Common myeloid progenitor, CD34-positive (primary cell): ENCODE results near the gene KRT28. TPM values are rescaled to one million over a fixed set of nuclear protein-coding genes. Genes with fewer than 3 reads are reported as not detected.

Experiments used
- CTCF ChIA-PET: fragments of 350-600 bp; sonication (Branson Sonifier 250); formaldehyde crosslinking; loops from one replicate; lab custom pipeline; 2021; ENCODE audit warnings: antibody characterized with exemption; lab: Charles Lee
- POLR2A ChIA-PET: fragments of 350-600 bp; sonication (Branson Sonifier 250); formaldehyde crosslinking; loops from one replicate; lab custom pipeline; 2021; ENCODE audit warnings: antibody characterized with exemption; lab: Charles Lee
- DNase-seq, 3 donors: peaks; one replicate each; pipeline versions ENCODE4 v3.0.0 to v3.0.0-alpha.2; 2013
- H3K27ac ChIP-seq, 2 experiments: 1 replicate in 1 of 2; 2 replicates in 1 of 2; pipeline ENCODE4 v1.7.0; 2013; ENCODE audit warnings: inconsistent platforms in 2 of 2, low read length in 2 of 2, mild to moderate bottlenecking in 2 of 2, low read depth in 1 of 2, moderate library complexity in 1 of 2; ENCODE audit not compliant: severe bottlenecking in 2 of 2, insufficient read depth in 1 of 2, poor library complexity in 1 of 2
- H3K27me3 ChIP-seq, 5 experiments: replicated peaks in 2 of 5; 1 replicate in 3 of 5; 2 replicates in 2 of 5; pipeline versions ENCODE4 v1.6.1 to v1.7.0; 2013; ENCODE audit warnings: low read length in 4 of 5, mild to moderate bottlenecking in 2 of 5, moderate library complexity in 2 of 5, inconsistent platforms in 1 of 5; ENCODE audit not compliant: insufficient read depth in 5 of 5, control insufficient read depth in 4 of 5
- H3K36me3 ChIP-seq, 4 experiments: 1 replicate in 2 of 4; 2 replicates in 2 of 4; pipeline versions ENCODE4 v1.6.1 to v1.7.0; 2013; ENCODE audit warnings: low read length in 3 of 4, control low read depth in 1 of 4, mild to moderate bottlenecking in 1 of 4; ENCODE audit not compliant: control insufficient read depth in 4 of 4, insufficient read depth in 4 of 4
- H3K4me1 ChIP-seq, 4 experiments: 1 replicate in 3 of 4; 2 replicates in 1 of 4; pipeline versions ENCODE4 v1.6.1 to v1.7.1; 2013; ENCODE audit warnings: low read length in 3 of 4, mild to moderate bottlenecking in 3 of 4, control low read depth in 1 of 4, inconsistent platforms in 1 of 4, moderate library complexity in 1 of 4; ENCODE audit not compliant: control insufficient read depth in 4 of 4, insufficient read depth in 4 of 4; ENCODE audit errors: control extremely low read depth in 1 of 4
- H3K4me3 ChIP-seq, 7 experiments: 1 replicate in 4 of 7; 2 replicates in 3 of 7; pipeline versions ENCODE4 v1.5.1 to v1.7.0; 2013; ENCODE audit warnings: mild to moderate bottlenecking in 7 of 7, low read length in 6 of 7, moderate library complexity in 6 of 7, inconsistent platforms in 2 of 7, low read depth in 2 of 7, control low read depth in 1 of 7; ENCODE audit not compliant: insufficient read depth in 4 of 7, control insufficient read depth in 1 of 7; ENCODE audit errors: extremely low read depth in 1 of 7
- H3K9me3 ChIP-seq, 5 experiments: 1 replicate in 4 of 5; 2 replicates in 1 of 5; pipeline versions ENCODE4 v1.6.1 to v1.7.1; 2013; ENCODE audit warnings: low read length in 4 of 5, mild to moderate bottlenecking in 2 of 5, inconsistent platforms in 1 of 5, low read depth in 1 of 5, moderate library complexity in 1 of 5; ENCODE audit not compliant: control insufficient read depth in 4 of 5, insufficient read depth in 2 of 5; ENCODE audit errors: control extremely low read depth in 1 of 5
- WGBS: methylation state at CpG from one replicate; pipeline ENCODE4 v1.1.5; 2013; ENCODE audit not compliant: insufficient coverage; 5-methylcytosine and 5-hydroxymethylcytosine counted together
- polyA plus RNA-seq: library from polyadenylated mRNA; unstranded; fragments of 120-200 nt; gene quantifications from one replicate; pipeline ENCODE4 v1.2.1, GENCODE V29; 2013

KRT28 gene, protein sequence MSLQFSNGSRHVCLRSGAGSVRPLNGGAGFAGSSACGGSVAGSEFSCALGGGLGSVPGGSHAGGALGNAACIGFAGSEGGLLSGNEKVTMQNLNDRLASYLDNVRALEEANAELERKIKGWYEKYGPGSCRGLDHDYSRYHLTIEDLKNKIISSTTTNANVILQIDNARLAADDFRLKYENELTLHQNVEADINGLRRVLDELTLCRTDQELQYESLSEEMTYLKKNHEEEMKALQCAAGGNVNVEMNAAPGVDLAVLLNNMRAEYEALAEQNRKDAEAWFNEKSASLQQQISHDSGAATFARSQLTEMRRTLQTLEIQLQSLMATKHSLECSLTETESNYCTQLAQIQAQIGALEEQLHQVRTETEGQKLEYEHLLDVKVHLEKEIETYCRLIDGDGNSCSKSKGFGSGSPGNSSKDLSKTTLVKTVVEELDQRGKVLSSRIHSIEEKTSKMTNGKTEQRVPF
- polyA plus RNA-seq = not detected

DNA sequence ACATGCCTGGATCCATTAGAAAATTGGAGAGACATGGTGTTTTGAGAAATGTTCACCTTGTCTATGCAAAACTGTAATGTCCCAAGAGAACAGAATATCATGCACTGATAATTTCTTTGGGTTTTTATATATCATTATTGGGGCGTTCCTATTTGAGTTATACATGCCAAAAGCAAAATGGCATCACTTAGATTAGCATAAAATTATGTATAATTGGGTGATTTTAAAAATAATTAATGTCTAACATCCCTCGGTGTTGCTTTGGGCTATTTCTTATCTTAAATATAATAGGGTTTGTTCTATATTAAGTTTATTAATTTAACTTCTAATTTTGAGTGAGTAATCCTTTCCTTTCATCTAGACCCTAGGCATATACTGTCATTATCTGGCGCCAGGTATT is at the start of gene KRT28:
Gene KRT28, minus strand, starts transcription at position 101 of the 400 bp plus-strand sequence. Its CDS starts 66 bp downstream, at position 35.
- Histone ChIP-seq H3K27me3 (peaks cover 14 to 72% (median 28%) of the 10 kb centered on the region in 5 experiments), H3K4me1 (no peaks in the 10 kb centered on the region), H3K27ac (no peak within 1 kb of the TSS), H3K9me3 (no peaks in the 10 kb centered on the region), H3K36me3 (no peaks in the 10 kb centered on the region), H3K4me3 (no peak within 1 kb of the TSS)
- no peak for DNase-seq
- ChIA-PET POLR2A (no interaction called here), CTCF (no interaction called here)
- WGBS = no CpG with 5 or more reads among the region's 3 CpGs

DNA sequence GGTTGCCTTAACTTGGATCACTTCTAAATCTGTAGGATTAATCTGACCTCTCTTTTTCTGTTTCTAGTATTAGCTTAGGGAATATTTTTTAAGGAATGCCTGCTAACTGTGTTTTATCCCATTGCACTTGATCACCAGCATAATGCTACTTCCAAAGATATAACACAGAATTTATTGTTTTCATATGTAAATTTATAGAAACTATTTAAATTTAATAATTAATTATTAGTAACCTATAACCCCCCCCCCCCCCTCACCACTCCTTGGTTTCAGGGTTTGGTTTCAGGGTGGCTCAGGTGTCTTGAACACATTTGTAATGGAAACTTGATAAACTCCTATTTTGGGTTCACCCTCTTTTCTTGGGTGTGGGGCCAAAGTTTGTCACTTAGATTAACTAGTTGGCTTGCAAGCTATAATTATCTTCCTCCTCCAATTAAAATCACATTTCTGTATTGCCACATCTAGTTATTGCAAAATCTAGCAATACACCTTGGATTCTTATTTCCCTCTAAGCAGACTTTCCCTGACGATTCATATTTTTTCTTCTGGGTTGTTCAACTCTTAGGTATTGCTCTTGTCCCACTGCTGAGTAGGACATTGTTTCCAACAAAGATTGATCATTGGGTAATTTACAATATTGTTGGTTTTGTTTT is 49.0 kb upstream of the KRT28 start:
- Histone ChIP-seq H3K4me3 (no peak overlapping the region), H3K27ac (no peak overlapping the region), H3K4me1 (no peaks in the 10 kb centered on the region), H3K27me3 (peaks cover 3 to 33% (median 12%) of the 10 kb centered on the region in 5 experiments), H3K9me3 (no peaks in the 10 kb centered on the region), H3K36me3 (no peaks in the 10 kb centered on the region)
- ChIA-PET CTCF (no interaction called here), POLR2A (interaction anchor here (0.6 kb wide), 1 partner anchor 95 kb away, joined by 4 read pairs; no protein-coding TSS in a partner anchor)
- WGBS = no CpG with 5 or more reads among the region's 1 CpG
- no peak for DNase-seq

DNA sequence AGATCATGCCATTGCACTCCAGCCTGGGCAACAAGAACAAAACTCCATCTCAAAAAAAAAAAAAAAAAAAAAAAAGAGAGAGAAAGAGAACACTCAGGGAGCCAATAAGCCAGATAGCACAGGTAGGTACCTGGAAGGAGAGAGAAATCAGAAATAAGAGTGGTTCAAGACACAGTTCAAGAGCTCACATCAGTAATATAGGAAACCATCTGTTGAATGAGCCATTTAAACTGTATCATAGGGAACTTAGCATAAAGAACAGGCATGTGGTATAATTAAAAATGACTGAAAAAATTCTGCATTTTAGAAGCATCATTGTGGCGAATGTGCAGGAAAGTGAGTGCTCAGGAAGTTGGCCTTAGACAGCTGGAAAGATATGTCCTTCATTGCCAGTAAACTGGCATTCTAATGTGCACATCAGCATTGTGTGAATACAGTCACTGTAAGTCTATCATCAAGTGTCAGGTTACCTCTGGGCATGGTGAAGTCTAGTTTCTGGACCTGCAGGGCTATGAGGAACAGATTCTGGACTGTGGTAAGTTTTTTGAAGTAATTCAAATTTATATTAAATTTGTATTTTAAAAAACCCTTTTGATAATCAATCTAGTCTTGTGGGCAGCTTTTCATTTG is 46.9 kb upstream of the KRT28 start:
- Histone ChIP-seq H3K4me1 (no peaks in the 10 kb centered on the region), H3K36me3 (no peaks in the 10 kb centered on the region), H3K27ac (no peak overlapping the region), H3K9me3 (no peaks in the 10 kb centered on the region), H3K27me3 (peaks cover 5 to 35% (median 26%) of the 10 kb centered on the region in 5 experiments), H3K4me3 (no peak overlapping the region)
- CTCF ChIA-PET = interaction anchor here (0.8 kb wide), 1 partner anchor 9 kb away, joined by 4 read pairs; no protein-coding TSS in a partner anchor
- POLR2A ChIA-PET = no interaction called here
- peak in 1 of 3 donors; percentile 14 for DNase-seq
- WGBS = 67% methylated on average over 1 of the region's 1 CpG

DNA sequence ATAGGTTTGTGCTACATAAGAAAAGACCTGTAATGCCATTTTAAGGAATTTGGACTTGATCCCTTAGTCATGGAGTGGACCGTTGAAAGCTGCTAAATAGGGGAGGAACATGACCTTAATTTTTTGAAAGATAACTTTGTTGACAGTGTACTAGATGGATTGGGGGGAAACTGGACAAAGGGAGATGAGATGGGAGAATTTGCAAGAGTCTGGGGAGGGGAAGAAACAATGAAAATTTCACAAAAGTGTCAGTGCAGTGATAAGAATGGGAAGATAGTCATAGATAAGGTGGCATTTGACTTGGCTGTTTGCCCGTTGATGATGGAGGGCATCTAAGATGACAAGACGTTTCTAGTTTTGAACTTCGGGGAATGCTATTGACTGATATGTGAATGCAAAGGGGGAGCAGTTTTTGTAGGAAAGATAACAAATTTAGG is 44.9 kb upstream of the KRT28 start:
- CTCF ChIA-PET = interaction anchor here (1.2 kb wide), 1 partner anchor 12 kb away, joined by 3 read pairs; no protein-coding TSS in a partner anchor
- Histone ChIP-seq H3K9me3 (no peaks in the 10 kb centered on the region), H3K4me1 (no peaks in the 10 kb centered on the region), H3K27me3 (peaks cover 11 to 38% (median 16%) of the 10 kb centered on the region in 5 experiments), H3K4me3 (no peak overlapping the region), H3K27ac (no peak overlapping the region), H3K36me3 (no peaks in the 10 kb centered on the region)
- no peak for DNase-seq
- POLR2A ChIA-PET = no interaction called here
- 63% methylated on average over 3 of the region's 4 CpGs for WGBS

DNA sequence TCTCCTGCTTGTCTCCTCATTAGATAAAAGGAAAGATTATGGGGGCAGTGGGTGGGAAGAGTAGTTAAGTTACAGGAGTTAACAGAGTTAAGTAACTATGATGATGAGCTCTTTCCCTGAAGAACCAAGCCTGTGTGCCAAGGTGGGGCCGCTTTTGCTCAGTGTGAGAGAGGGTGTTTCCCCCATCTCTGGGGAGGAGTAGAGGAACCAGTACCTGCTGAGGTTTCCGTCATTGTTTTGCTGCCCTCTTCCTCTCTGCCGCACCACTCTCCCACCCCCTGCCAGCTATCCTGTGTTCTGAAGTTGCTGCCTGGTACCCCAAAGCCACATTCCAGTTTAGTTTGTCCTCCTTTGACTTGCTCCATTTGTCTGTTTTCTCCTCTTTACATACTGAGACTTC is 43.5 kb upstream of the KRT28 start:
- POLR2A ChIA-PET = no interaction called here

DNA sequence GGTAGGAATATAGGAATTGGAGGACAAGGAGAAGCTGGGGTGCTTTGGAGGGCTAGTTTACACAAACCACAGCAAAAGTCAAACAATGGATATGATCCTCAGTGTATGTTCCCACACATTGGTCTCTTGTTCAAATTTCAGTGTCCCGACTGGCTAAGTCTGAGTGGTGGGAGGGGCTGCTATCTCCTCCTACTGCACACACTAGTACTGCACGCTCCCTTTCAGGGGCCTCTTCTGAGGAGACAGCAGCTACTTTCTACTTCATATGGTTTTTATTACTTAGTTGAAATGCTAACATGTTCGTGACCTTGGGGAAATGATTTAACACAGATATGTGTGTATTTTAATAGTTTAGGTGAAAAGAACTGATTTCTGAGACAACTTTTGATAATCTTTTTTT is 41.5 kb upstream of the KRT28 start:
- CTCF ChIA-PET = no interaction called here
- no peak for DNase-seq
- WGBS = no CpG with 5 or more reads among the region's 3 CpGs

More for the DNA sequence above, 43.5 kb upstream of the KRT28 start:
- WGBS = 63% methylated on average over 3 of the region's 3 CpGs
- Histone ChIP-seq H3K4me3 (no peak overlapping the region), H3K9me3 (no peaks in the 10 kb centered on the region), H3K27ac (no peak overlapping the region), H3K27me3 (peaks cover 11 to 40% (median 14%) of the 10 kb centered on the region in 5 experiments), H3K4me1 (no peaks in the 10 kb centered on the region), H3K36me3 (no peaks in the 10 kb centered on the region)
- no peak for DNase-seq
- CTCF ChIA-PET = interaction anchor here (0.7 kb wide), 1 partner anchor 14 kb away, joined by 3 read pairs; no protein-coding TSS in a partner anchor

More for the DNA sequence above, 41.5 kb upstream of the KRT28 start:
- Histone ChIP-seq H3K4me1 (no peaks in the 10 kb centered on the region), H3K9me3 (no peaks in the 10 kb centered on the region), H3K27ac (no peak overlapping the region), H3K4me3 (no peak overlapping the region), H3K36me3 (no peaks in the 10 kb centered on the region), H3K27me3 (peaks cover 7 to 40% (median 10%) of the 10 kb centered on the region in 5 experiments)
- POLR2A ChIA-PET = no interaction called here
